Muscle layer of duodenum (tissue), 2 donors: Measurements from ENCODE around the gene LIN28A.

Source experiments
- H3K27ac ChIP-seq: one replicate; pipeline ENCODE4 v1.7.0; 2013; ENCODE audit warnings: mild to moderate bottlenecking, low read length
- H3K27me3 ChIP-seq: one replicate; pipeline ENCODE4 v1.7.0; 2013; ENCODE audit warnings: low read depth, mild to moderate bottlenecking, control low read depth, low read length
- H3K36me3 ChIP-seq, 2 donors: one replicate each; pipeline ENCODE4 v1.7.0; 2013; ENCODE audit warnings: low read length in 2 of 2, control low read depth in 1 of 2, mild to moderate bottlenecking in 1 of 2; ENCODE audit not compliant: insufficient read depth in 2 of 2, control insufficient read depth in 1 of 2
- H3K4me1 ChIP-seq, 2 donors: one replicate each; pipeline ENCODE4 v1.7.0; 2013; ENCODE audit warnings: low read length in 2 of 2, mild to moderate bottlenecking in 2 of 2, control low read depth in 1 of 2, moderate library complexity in 1 of 2; ENCODE audit not compliant: insufficient read depth in 2 of 2, control insufficient read depth in 1 of 2
- H3K4me3 ChIP-seq, 2 donors: one replicate each; pipeline ENCODE4 v1.7.0; 2013; ENCODE audit warnings: low read length in 2 of 2, low read depth in 1 of 2, mild to moderate bottlenecking in 1 of 2
- H3K9me3 ChIP-seq, 2 donors: one replicate each; pipeline ENCODE4 v1.7.0; 2013; ENCODE audit warnings: low read length in 2 of 2, control low read depth in 1 of 2, mild to moderate bottlenecking in 1 of 2; ENCODE audit not compliant: control insufficient read depth in 1 of 2
- donor health status: healthy.

Gene LIN28A

DNA sequence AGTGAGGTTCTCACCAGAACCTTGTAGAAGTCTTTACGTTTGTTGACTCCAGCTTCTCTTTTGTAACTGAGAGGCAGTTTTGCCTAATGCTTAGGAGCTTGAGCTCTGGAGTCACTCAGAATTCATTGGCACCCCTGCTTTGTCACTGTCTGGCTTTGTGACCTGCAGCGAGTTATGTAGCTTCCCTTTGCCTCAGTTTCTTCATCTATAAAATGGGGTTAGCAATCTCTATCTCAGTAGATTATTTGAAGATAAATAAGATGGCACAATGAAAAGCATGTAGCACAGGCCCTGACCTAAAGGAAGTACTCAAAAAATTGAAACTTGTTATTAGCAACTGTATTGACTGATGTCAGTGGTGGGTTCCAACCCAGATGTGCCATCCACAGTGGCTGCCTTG, 29.6 kb downstream of the LIN28A start:
- peaks cover 53 to 61% of the 10 kb centered on the region in 2 donors for H3K36me3 ChIP-seq
- peaks cover 0 to 3% of the 10 kb centered on the region in 2 donors for H3K4me1 ChIP-seq
- no peak overlapping the region for H3K4me3 ChIP-seq
- H3K27ac ChIP-seq, result no peak overlapping the region
- H3K27me3 ChIP-seq, result no peaks in the 10 kb centered on the region
- no peaks in the 10 kb centered on the region for H3K9me3 ChIP-seq

DNA sequence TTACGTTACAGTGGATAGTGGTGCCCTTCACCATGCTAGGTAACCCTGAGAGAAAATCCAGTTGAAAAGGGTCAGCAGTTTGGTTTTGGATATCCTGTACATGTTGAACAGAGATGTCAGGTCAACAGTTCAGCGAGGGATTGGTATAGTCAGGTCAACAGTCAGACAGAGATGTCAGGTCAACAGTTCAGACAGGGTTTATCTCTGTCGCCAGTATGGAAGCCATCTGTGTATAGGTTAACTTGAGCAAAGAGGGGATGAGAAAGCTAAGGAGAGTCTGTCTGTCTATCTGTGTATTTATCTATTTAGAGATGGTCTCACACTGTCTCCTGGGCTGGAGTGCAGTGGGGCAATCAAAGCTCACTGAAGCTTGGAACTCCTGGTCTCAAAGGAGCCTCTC, 39.3 kb downstream of the LIN28A start:
- Histone ChIP-seq H3K4me1 (no peaks in the 10 kb centered on the region), H3K9me3 (no peaks in the 10 kb centered on the region), H3K4me3 (no peak overlapping the region), H3K27me3 (no peaks in the 10 kb centered on the region), H3K36me3 (peaks cover 44 to 59% of the 10 kb centered on the region in 2 donors), H3K27ac (no peak overlapping the region)

DNA sequence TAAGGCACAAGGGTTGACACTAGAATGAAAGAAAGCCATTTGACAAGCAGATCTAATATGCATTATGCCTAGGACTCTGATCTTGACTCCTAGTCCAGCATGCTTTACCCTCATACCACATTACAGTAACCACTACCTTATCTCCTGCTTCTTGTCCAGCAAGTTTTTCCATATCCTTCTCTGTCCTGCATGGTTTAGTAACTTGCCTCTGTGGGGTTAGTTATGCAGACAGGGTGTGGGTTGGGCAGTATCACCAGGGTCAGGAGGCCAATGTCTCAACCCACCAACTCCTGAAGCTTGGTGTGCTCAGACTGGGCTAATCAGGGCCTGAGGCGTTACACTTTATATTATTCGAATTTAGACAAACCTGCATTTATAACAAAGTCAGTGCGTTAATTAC, 40.3 kb downstream of the LIN28A start:
- Histone ChIP-seq H3K4me1 (no peaks in the 10 kb centered on the region), H3K27me3 (no peaks in the 10 kb centered on the region), H3K4me3 (no peak overlapping the region), H3K9me3 (no peaks in the 10 kb centered on the region), H3K27ac (no peak overlapping the region), H3K36me3 (peaks cover 38 to 64% of the 10 kb centered on the region in 2 donors)

DNA sequence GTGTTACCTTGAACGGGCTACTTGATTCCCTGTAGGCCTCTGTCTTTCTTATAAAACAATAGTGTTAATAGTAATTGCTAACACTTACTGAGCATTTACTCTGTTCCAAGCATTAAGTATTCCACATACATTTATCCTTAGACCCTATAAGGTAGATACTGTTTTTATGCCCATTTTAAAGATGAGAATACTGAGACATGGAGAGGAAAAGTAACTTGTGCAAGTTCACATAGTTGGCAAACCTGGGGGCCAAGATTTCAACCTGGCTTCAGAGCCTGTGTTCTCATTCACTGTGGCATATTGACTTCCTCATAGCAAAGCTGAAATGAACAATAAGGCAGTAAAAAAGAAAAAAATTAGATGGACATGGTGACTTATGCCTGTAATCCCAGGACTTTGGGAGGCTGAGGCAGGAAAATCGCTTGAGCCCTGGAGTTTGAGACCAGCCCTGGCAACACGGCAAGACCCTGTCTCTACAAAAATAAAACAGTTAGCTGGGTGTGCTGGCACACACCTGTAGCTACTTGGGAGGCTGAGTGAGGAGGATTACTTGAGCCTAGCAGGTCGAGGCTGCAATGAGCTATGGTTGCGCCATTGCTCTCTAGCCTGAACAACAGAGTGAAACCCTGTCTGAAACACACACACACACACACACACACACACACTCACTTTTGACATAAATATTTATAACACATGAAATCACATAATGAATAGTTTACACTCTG, 42.0 kb downstream of the LIN28A start:
- no peaks in the 10 kb centered on the region for H3K9me3 ChIP-seq
- no peaks in the 10 kb centered on the region for H3K27me3 ChIP-seq
- no peaks in the 10 kb centered on the region for H3K4me1 ChIP-seq
- no peak overlapping the region for H3K4me3 ChIP-seq
- no peak overlapping the region for H3K27ac ChIP-seq
- peaks cover 24 to 52% of the 10 kb centered on the region in 2 donors for H3K36me3 ChIP-seq

DNA sequence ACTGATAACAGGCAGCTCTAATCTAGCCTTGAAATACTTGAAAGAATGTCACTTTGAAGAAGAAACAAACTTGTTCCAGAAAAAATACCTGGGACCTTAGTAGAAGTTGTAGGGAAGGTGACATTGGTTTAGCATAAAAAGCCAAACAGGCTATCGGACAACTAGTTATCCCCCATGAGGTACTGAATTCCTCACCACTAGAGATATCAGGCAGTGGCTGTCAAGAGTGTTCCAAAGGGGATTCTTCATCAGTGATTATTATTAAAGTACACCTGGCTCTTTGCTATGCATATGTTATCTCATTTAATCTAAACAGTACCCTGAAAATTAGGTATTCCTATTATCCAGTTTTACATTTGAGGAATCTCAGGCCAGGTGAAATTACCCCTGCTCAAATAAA, 48.5 kb downstream of the LIN28A start:
- H3K36me3 ChIP-seq, result peaks cover 21 to 59% of the 10 kb centered on the region in 2 donors
- H3K27ac ChIP-seq, result no peak overlapping the region
- H3K27me3 ChIP-seq, result no peaks in the 10 kb centered on the region
- H3K4me1 ChIP-seq, result peaks cover 0 to 4% of the 10 kb centered on the region in 2 donors
- H3K9me3 ChIP-seq, result no peaks in the 10 kb centered on the region
- no peak overlapping the region for H3K4me3 ChIP-seq

DNA sequence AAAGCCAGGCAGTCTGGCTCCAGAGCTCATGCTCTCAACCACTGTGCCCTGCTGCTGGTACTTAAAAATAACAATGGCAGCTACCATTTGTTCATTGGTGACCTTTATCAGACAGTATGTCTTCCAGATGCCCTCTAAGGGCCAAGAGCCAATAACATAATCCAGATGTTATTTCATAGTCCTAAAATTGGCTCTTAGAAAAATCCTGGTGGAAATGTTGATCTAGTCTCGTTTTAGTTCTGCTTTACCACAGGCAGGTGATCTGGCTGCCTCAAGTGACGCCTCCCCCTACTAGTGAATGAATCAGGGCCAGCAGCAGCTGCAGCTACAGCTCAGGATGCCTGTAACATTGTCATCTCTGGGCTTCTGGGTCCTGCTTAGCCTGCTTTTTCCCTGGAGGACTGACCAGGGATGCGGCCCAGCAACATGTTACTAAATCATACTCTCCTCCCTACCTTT, 49.0 kb downstream of the LIN28A start:
- no peaks in the 10 kb centered on the region for H3K27me3 ChIP-seq
- no peak overlapping the region for H3K4me3 ChIP-seq
- H3K27ac ChIP-seq, result no peak overlapping the region
- peaks cover 26 to 63% of the 10 kb centered on the region in 2 donors for H3K36me3 ChIP-seq
- no peaks in the 10 kb centered on the region for H3K9me3 ChIP-seq
- H3K4me1 ChIP-seq, result peaks cover 0 to 4% of the 10 kb centered on the region in 2 donors

DNA sequence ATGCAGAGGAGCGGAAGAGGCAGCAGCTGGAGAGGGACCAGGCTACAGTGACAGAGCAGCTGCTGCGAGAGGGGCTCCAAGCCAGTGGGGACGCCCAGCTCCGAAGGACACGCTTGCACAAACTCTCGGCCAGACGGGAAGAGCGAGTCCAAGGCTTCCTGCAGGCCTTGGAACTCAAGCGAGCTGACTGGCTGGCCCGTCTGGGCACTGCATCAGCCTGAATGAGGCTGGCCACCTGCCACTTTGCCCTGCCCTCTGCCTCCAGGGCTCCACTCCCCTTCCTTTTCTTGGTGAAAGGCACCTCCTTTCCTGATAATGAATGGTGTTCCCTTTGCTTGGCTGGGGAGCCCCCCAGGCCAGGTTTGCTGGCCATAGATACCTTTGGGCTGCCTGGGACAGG, 58.3 kb downstream of the LIN28A start:
- Histone ChIP-seq H3K27me3 (no peaks in the 10 kb centered on the region), H3K9me3 (no peaks in the 10 kb centered on the region), H3K4me3 (no peak overlapping the region), H3K4me1 (peaks cover 7 to 23% of the 10 kb centered on the region in 2 donors), H3K27ac (no peak overlapping the region), H3K36me3 (peaks cover 30 to 44% of the 10 kb centered on the region in 2 donors)

DNA sequence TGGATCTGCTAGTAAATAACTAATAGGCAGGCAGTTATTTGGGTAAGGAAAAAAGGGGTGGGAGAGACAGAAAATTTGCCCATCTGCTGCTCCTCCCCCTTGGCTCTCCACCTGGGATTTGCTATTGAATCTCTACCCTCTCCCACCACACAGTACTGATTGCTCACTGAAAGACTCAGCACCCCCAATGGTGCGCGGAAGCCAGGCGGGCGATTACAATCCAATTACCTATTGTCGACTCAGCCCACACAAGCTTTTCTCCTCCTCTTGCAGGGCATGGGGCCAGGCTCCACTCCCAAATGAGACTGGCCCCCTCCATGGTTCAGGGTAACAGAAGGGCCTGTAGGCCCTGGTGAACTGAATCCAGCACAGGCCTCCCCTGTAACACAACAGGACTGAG, 58.9 kb downstream of the LIN28A start:
- Histone ChIP-seq H3K36me3 (peaks cover 33 to 45% of the 10 kb centered on the region in 2 donors), H3K27ac (no peak overlapping the region), H3K9me3 (no peaks in the 10 kb centered on the region), H3K4me1 (peaks cover 12 to 29% of the 10 kb centered on the region in 2 donors), H3K27me3 (no peaks in the 10 kb centered on the region), H3K4me3 (no peak overlapping the region)

DNA sequence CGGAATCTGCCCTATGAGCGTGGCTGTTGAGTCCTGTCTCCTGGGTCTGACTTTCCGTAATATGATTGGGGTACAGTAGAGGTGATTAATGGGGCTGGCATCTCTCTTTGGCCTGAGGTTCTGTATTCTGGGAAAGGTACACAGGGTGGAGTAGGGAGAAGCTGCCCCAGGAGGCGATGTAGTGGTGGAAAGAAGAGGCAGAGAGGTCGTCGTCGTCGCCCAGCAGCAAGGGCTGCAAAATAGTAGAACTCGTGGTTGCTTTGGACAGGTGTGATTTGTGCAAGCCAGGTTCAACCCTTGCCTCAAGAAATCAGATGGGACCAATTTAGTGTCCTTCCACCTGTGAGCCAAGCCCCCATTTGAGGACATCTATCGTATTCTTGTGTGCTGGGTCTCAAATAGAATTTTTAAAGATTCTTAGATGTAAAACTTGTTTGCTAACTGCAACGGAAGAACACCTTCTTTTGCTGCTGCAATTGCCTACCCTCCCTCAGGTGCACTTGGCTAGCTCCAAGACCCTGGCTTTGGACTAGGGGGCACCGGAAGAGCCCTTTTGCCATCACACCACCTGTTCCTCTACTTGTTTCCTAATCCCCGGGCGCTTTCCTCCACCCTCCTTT, 60.4 kb downstream of the LIN28A start:
- no peaks in the 10 kb centered on the region for H3K27me3 ChIP-seq
- H3K9me3 ChIP-seq, result no peaks in the 10 kb centered on the region
- H3K4me1 ChIP-seq, result peaks cover 12 to 30% of the 10 kb centered on the region in 2 donors
- peak overlapping the region; percentile 64 to 81 for H3K4me3 ChIP-seq
- H3K36me3 ChIP-seq, result peaks cover 26 to 33% of the 10 kb centered on the region in 2 donors
- H3K27ac ChIP-seq, result no peak overlapping the region

DNA sequence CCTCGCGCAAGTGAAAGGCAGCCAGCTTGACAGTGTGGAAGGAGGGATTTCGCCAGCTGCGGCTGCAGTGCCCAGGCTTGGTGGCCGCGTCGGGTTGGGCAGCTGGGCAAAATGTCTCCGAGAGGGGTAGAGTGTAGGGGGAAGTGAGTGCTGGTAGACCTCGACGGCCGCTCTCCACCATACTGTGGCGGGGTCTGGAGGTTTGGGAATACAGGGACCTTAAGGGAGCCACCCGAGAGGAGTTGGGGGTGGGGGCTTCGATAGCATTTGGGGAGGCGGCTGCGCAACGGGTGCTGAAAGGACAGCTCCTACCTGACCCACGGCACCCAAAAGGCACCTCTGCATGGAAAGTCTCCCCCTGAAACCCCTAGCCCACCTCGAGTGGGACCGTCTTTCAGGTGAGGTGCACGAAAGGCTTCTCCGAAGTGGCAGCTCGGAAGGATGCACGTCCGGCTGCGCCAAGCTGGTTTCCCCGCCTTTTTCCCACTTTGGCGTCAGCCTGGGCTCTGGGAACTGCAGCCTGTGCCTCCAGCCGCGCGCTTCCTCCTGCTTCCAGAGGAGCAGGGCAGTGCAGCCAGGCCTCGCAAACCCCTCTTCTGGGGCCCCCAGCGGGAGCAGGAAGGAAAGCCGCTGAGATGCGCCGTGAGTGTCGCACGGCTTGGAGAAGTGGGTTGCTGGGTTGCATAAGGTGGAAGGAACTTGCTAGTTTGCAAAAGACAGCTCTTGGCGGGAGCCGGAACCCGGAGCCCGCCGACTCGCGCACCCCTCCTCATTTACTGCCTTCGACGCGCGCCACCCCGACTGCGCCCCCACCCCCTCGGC, 61.1 kb downstream of the LIN28A start:
- Histone ChIP-seq H3K27me3 (no peaks in the 10 kb centered on the region), H3K4me1 (peaks cover 12 to 35% of the 10 kb centered on the region in 2 donors), H3K4me3 (peak overlapping the region; percentile 64 to 81), H3K36me3 (peaks cover 30 to 31% of the 10 kb centered on the region in 2 donors), H3K9me3 (no peaks in the 10 kb centered on the region), H3K27ac (no peak overlapping the region)

DNA sequence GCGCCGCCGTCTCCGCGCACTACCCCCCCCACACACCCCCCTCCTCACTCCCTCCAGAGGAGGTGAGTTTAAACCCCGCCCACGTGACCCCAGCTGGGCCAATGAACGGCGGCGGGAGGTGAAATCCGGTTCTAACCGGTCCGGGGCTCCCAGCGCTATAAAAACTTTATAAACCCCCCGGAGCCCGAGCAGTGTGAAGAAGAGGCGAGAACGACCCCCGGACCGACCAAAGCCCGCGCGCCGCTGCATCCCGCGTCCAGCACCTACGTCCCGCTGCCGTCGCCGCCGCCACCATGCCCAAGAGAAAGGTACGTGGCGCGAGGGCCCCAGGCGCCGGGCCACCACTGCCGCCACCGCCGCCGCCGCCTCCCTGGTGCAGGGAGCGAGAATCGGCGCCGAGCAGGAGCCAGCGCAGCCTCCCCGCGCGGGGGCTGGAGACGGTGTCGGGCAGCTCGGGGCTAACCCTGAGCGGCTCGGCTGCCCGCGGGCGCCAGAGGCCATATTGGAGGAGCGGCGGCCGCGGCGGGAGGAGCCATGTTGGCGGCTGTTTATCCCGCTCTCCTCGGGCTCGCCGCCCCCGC, 61.8 kb downstream of the LIN28A start, which contains the start of gene HMGN2:
HMGN2 (plus strand) TSS at position 121 of the 581 bp plus-strand sequence; CDS start at position 294, 173 bp downstream.
- Histone ChIP-seq H3K9me3 (no peaks in the 10 kb centered on the region), H3K4me1 (peaks cover 12 to 35% of the 10 kb centered on the region in 2 donors), H3K36me3 (peaks cover 24 to 32% of the 10 kb centered on the region in 2 donors), H3K4me3 (peak within 1 kb of the TSS; percentile 76 to 81), H3K27ac (peak within 1 kb of the TSS; percentile 69), H3K27me3 (no peaks in the 10 kb centered on the region)
